Measurements from ENCODE around the gene PTPRG.
A peak's percentile ranks its signal among the peaks of the same experiment; 100 is the strongest.
"Not testable (repeated sequence)": the region's sequence is repeated elsewhere in the genome, so short reads cannot be mapped to it uniquely, and the experiment has no call there.

The PTPRG gene

GRCh38 chr3:61724801-61725200 is 163.4 kb downstream of the PTPRG start:
- DNase-seq (ENCODE audit: low read depth) = no peak

- DNase-seq (ENCODE audit: low read depth) = peak; percentile 63
These were observed 164.5 kb downstream of the PTPRG start for GRCh38 chr3:61725851-61726333.

- no peak for DNase-seq (ENCODE audit: low read depth)
These were observed 166.1 kb downstream of the PTPRG start for GRCh38 chr3:61727435-61727834.

GRCh38 chr3:61729038-61729634 is 167.8 kb downstream of the PTPRG start:
- DNase-seq (ENCODE audit: low read depth) = no peak

- DNase-seq (ENCODE audit: low read depth) = peak; percentile 5
These were observed 168.7 kb downstream of the PTPRG start for GRCh38 chr3:61730056-61730455.

GRCh38 chr3:61730577-61731231 is 169.3 kb downstream of the PTPRG start:
- DNase-seq (ENCODE audit: low read depth) = no peak

GRCh38 chr3:61733000-61733399 is 171.6 kb downstream of the PTPRG start:
- no peak for DNase-seq (ENCODE audit: low read depth)

- DNase-seq (ENCODE audit: low read depth) = no peak
These were observed 172.5 kb downstream of the PTPRG start for GRCh38 chr3:61733876-61734275.

- DNase-seq (ENCODE audit: low read depth) = no peak
These were observed 173.6 kb downstream of the PTPRG start for GRCh38 chr3:61734749-61735686.

- no peak for DNase-seq (ENCODE audit: low read depth)
These were observed 175.1 kb downstream of the PTPRG start for GRCh38 chr3:61736506-61736905.

GRCh38 chr3:61739640-61740039 is 178.3 kb downstream of the PTPRG start:
- DNase-seq (ENCODE audit: low read depth) = no peak

GRCh38 chr3:61740494-61740893 is 179.1 kb downstream of the PTPRG start:
- DNase-seq (ENCODE audit: low read depth) = no peak

- no peak for DNase-seq (ENCODE audit: low read depth)
These were observed 180.2 kb downstream of the PTPRG start for GRCh38 chr3:61741551-61741950.

- DNase-seq (ENCODE audit: low read depth) = no peak
These were observed 180.6 kb downstream of the PTPRG start for GRCh38 chr3:61742006-61742405.

GRCh38 chr3:61743067-61743466 is 181.7 kb downstream of the PTPRG start:
- DNase-seq (ENCODE audit: low read depth) = no peak

- DNase-seq (ENCODE audit: low read depth) = no peak
These were observed 182.4 kb downstream of the PTPRG start for GRCh38 chr3:61743686-61744242.

GRCh38 chr3:61748288-61748687 is 186.9 kb downstream of the PTPRG start:
- no peak for DNase-seq (ENCODE audit: low read depth)

GRCh38 chr3:61750766-61751165 is 189.4 kb downstream of the PTPRG start:
- DNase-seq (ENCODE audit: low read depth) = no peak

GRCh38 chr3:61758839-61759238 is 197.5 kb downstream of the PTPRG start:
- DNase-seq (ENCODE audit: low read depth) = no peak

- not testable (repeated sequence) for DNase-seq (ENCODE audit: low read depth)
These were observed 199.4 kb downstream of the PTPRG start for GRCh38 chr3:61760783-61761182.

GRCh38 chr3:61761694-61762430 is 200.5 kb downstream of the PTPRG start:
- no peak for DNase-seq (ENCODE audit: low read depth)

Measured in EH (cell line).